PFSK-1 (cell line): ENCODE measurements around the gene RHEB.

Source experiments
- FOXP2 ChIP-seq: optimal IDR thresholded peaks from 2 replicates; pipeline ENCODE3; 2011; ENCODE audit warnings: borderline replicate concordance, control low read depth, inconsistent platforms; ENCODE audit not compliant: insufficient read depth; ENCODE audit errors: extremely low read length, extremely low read depth
- POLR2AphosphoS5 ChIP-seq: IDR thresholded peaks from 2 replicates; pipeline ENCODE4 v1.6.1; 2012; ENCODE audit warnings: low read depth, mild to moderate bottlenecking, control low read depth, low read length, moderate library complexity
- SIN3A ChIP-seq: IDR thresholded peaks from 2 replicates; pipeline ENCODE4 v1.6.1; 2012; ENCODE audit warnings: mild to moderate bottlenecking, low read length, moderate library complexity, borderline replicate concordance; ENCODE audit not compliant: insufficient read depth
- TAF1 ChIP-seq: IDR thresholded peaks from 2 replicates; pipeline ENCODE4 v1.6.1; 2012; ENCODE audit warnings: low read length, control low read depth, borderline replicate concordance; ENCODE audit not compliant: insufficient read depth
- TF ChIP-seq, protein P1 (sequence below), 2 experiments: IDR thresholded peaks; 2 replicates each; pipeline versions ENCODE4 v1.6.1 to v1.8.0; 2011 to 2012; ENCODE audit warnings: low read depth in 2 of 2, low read length in 2 of 2, control low read depth in 1 of 2, inconsistent platforms in 1 of 2, mild to moderate bottlenecking in 1 of 2, moderate library complexity in 1 of 2; ENCODE audit not compliant: insufficient read depth in 1 of 2

Gene RHEB

DNA sequence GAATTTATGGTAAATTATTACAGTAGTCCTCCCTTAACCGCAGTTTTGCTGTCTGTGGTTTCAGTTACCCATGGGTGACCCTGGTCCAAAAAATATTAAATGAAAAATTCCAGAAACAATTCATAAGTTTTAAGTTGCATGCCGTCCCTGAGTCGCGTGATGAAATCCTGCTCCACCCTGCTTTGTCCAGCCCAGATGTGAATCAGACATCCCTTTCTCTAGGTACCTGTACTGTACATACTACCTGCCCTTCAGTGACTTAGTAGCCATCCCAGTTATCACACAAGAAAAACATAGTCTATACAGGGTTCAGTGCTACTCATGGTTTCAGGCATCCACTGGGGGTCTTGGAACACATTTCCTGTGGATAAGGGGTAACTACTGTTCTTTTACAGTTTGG is 20.5 kb upstream of the RHEB start:
- TF ChIP-seq, protein P1, sequence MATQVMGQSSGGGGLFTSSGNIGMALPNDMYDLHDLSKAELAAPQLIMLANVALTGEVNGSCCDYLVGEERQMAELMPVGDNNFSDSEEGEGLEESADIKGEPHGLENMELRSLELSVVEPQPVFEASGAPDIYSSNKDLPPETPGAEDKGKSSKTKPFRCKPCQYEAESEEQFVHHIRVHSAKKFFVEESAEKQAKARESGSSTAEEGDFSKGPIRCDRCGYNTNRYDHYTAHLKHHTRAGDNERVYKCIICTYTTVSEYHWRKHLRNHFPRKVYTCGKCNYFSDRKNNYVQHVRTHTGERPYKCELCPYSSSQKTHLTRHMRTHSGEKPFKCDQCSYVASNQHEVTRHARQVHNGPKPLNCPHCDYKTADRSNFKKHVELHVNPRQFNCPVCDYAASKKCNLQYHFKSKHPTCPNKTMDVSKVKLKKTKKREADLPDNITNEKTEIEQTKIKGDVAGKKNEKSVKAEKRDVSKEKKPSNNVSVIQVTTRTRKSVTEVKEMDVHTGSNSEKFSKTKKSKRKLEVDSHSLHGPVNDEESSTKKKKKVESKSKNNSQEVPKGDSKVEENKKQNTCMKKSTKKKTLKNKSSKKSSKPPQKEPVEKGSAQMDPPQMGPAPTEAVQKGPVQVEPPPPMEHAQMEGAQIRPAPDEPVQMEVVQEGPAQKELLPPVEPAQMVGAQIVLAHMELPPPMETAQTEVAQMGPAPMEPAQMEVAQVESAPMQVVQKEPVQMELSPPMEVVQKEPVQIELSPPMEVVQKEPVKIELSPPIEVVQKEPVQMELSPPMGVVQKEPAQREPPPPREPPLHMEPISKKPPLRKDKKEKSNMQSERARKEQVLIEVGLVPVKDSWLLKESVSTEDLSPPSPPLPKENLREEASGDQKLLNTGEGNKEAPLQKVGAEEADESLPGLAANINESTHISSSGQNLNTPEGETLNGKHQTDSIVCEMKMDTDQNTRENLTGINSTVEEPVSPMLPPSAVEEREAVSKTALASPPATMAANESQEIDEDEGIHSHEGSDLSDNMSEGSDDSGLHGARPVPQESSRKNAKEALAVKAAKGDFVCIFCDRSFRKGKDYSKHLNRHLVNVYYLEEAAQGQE (IDR thresholded peaks at IDR 0.05; ENCODE audit: insufficient read depth in 1 of 2, low read depth in 2 of 2, low read length in 2 of 2): no peak
- TF ChIP-seq SIN3A (no peak), FOXP2 (no peak), TAF1 (no peak), POLR2AphosphoS5 (no peak)

DNA sequence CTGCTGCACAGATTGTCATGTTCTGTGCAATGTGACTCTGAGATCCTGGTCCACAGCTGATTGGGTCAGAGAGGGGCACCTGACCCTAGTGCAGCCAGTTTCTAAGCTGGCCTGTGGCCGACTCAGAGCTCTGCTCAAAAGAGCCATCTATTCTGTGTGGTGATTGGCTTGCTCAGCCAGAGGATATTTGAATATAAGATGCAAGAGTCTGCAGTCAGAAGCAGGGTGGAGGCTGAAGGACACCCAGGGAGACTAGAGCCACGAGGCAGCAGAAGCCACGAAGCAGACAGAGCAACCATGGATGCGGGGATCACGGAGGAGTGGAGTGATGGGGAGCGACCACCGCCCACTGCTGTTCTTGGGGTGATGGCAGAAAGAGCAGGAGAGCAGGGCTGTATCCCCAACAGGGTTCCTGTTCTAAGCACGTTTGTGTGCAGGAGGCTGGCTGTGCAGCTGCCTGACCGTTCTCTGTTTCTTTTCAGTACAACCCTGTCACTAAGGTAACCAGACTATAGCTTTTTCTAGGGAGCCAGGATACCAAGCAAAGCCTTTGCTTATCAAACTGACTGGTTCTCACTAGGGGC is 19.5 kb upstream of the RHEB start:
- TF ChIP-seq POLR2AphosphoS5 (no peak), TAF1 (no peak), FOXP2 (no peak), SIN3A (no peak)
- TF ChIP-seq, protein P1 (IDR thresholded peaks at IDR 0.05; ENCODE audit: insufficient read depth in 1 of 2, low read depth in 2 of 2, low read length in 2 of 2): no peak

DNA sequence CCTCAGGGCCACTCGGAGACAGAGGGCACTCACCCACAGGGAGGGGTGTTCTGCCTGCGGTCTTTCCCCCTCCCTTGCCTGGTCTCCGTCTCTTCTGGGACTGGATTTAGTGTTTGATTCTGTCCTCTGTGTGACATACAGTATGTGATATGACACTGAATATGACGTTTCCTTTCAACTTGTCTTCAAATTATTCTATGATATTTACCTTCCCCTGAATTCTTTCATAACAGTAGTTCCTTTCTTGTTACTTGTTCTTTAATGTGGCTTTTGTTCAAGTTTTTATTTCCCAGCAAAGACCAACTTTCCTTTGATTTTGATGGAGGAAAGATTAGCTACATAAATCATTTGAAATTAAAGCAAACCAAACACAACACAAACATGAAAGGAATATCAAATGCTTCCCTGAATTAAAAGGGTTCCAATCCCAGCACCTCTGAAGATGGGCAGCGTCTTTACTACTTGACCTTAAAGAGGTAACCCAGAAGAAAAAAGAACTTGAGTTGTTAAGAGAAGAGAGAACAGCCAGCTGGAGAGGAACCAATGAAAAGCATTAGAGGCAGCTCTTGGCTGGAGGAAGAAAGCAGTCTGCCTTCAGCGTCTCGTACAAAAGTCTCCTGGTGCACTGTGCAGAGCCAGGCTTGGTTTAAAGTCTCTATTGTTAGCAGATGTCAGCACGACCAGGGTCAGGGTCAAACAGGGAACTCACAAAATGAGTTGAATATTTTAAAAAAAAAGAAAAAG is 18.3 kb upstream of the RHEB start:
- TF ChIP-seq, protein P1 (IDR thresholded peaks at IDR 0.05; ENCODE audit: insufficient read depth in 1 of 2, low read depth in 2 of 2, low read length in 2 of 2): no peak
- TF ChIP-seq SIN3A: no peak
- no peak for TF ChIP-seq POLR2AphosphoS5
- TF ChIP-seq TAF1: no peak
- no peak for TF ChIP-seq FOXP2

DNA sequence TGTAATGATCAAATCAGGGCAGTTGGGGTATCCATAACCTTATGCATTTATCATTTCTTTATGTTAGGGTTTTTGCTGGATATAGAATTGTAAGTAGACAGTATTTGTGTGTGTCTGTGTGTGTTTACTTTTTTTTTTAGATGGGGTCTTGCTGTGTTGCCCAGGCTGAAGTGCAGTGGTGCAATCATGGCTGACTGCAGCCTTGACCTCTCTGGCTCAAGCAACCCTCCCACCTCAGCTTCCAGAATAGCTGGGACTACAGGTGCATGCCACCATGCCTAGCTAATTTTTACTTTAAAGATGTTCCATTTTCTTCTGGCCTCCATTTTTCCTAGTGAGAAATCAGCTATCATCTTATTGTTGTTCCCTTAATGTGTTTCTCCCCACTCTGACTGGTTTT is 10.1 kb upstream of the RHEB start:
- TF ChIP-seq, protein P1 (IDR thresholded peaks at IDR 0.05; ENCODE audit: insufficient read depth in 1 of 2, low read depth in 2 of 2, low read length in 2 of 2): no peak
- TF ChIP-seq POLR2AphosphoS5 (no peak), TAF1 (no peak), FOXP2 (no peak), SIN3A (no peak)
